Glutamatergic neuron (in vitro differentiated cells): ENCODE data around the gene FOXF2. TPM values are rescaled to one million over a fixed set of nuclear protein-coding genes. Genes with fewer than 3 reads are reported as not detected.

Experiments used
- DNase-seq: peaks from one replicate; pipeline ENCODE4 v3.0.0; 2022
- H3K27ac Mint-ChIP-seq: one replicate; pipeline ENCODE4 v1.8.0; 2020; ENCODE audit warnings: mild to moderate bottlenecking, mixed read lengths, inconsistent platforms; ENCODE audit not compliant: unreplicated experiment
- H3K27me3 Mint-ChIP-seq: one replicate; pipeline ENCODE4 v1.8.0; 2020; ENCODE audit warnings: mild to moderate bottlenecking, moderate library complexity, mixed read lengths, inconsistent platforms; ENCODE audit not compliant: unreplicated experiment
- H3K36me3 Mint-ChIP-seq: one replicate; pipeline ENCODE4 v1.8.0; 2020; ENCODE audit warnings: mild to moderate bottlenecking, mixed read lengths, inconsistent platforms; ENCODE audit not compliant: unreplicated experiment
- H3K4me1 Mint-ChIP-seq: one replicate; pipeline ENCODE4 v1.8.0; 2020; ENCODE audit warnings: mild to moderate bottlenecking, low read depth, mixed read lengths, inconsistent platforms; ENCODE audit not compliant: unreplicated experiment
- H3K4me3 Mint-ChIP-seq: one replicate; pipeline ENCODE4 v1.8.0; 2020; ENCODE audit warnings: mild to moderate bottlenecking, mixed read lengths, inconsistent platforms; ENCODE audit not compliant: unreplicated experiment
- H3K9me3 Mint-ChIP-seq: one replicate; pipeline ENCODE4 v1.8.0; 2020; ENCODE audit warnings: mild to moderate bottlenecking, moderate library complexity, mixed read lengths, inconsistent platforms; ENCODE audit not compliant: unreplicated experiment
- CTCF ChIP-seq: fragments of 200-600 bp; sonication (generic); IDR thresholded peaks from one replicate; pipeline ENCODE4 v1.5.0; 2021; ENCODE audit not compliant: partially characterized antibody, unreplicated experiment
- total RNA-seq: library from RNA; stranded (reverse); fragmentation: NEBNext Ultra II Directional; extraction: Animal tissue kit (Norgen Biotek cat#: 25700); gene quantifications from one replicate; pipeline ENCODE4 v1.2.1, GENCODE V29; 2021; ENCODE audit not compliant: unreplicated experiment

The FOXF2 gene
- total RNA-seq, 1 donor from 2014 or later, result 0.71 TPM

- peak; percentile 34 for DNase-seq
Observed at GRCh38 chr6:1379017-1379787, 10.2 kb upstream of the FOXF2 start.

GRCh38 chr6:1379788-1380147 is 9.6 kb upstream of the FOXF2 start:
- Mint-ChIP-seq H3K36me3 (no peaks in the 10 kb centered on the region), H3K27ac (no peak overlapping the region), H3K4me1 (peaks cover 2% of the 10 kb centered on the region), H3K4me3 (no peak overlapping the region), H3K27me3 (peaks cover 27% of the 10 kb centered on the region), H3K9me3 (peaks cover 13% of the 10 kb centered on the region)
- TF ChIP-seq CTCF, result no peak
- DNase-seq, result no peak

More at GRCh38 chr6:1379017-1379787, 10.2 kb upstream of the FOXF2 start:
- peaks cover 25% of the 10 kb centered on the region for H3K27me3 Mint-ChIP-seq
- peaks cover 13% of the 10 kb centered on the region for H3K9me3 Mint-ChIP-seq
- TF ChIP-seq CTCF, result peak; percentile 12
- peaks cover 2% of the 10 kb centered on the region for H3K4me1 Mint-ChIP-seq
- H3K27ac Mint-ChIP-seq, result no peak overlapping the region
- peaks cover 4% of the 10 kb centered on the region for H3K36me3 Mint-ChIP-seq
- no peak overlapping the region for H3K4me3 Mint-ChIP-seq

GRCh38 chr6:1380625-1381427 is 8.6 kb upstream of the FOXF2 start:
- Mint-ChIP-seq H3K27ac (no peak overlapping the region), H3K36me3 (no peaks in the 10 kb centered on the region), H3K4me1 (peaks cover 2% of the 10 kb centered on the region), H3K9me3 (peaks cover 13% of the 10 kb centered on the region), H3K4me3 (peak overlapping the region; percentile 56), H3K27me3 (peaks cover 24% of the 10 kb centered on the region)
- no peak for TF ChIP-seq CTCF
- DNase-seq, result no peak

GRCh38 chr6:1381481-1382330 is 7.7 kb upstream of the FOXF2 start:
- Mint-ChIP-seq H3K27me3 (peaks cover 22% of the 10 kb centered on the region), H3K4me3 (peak overlapping the region; percentile 59)

More at GRCh38 chr6:1381481-1382330, 7.7 kb upstream of the FOXF2 start:
- Mint-ChIP-seq H3K36me3 (no peaks in the 10 kb centered on the region), H3K4me1 (peaks cover 4% of the 10 kb centered on the region), H3K27ac (no peak overlapping the region), H3K9me3 (peaks cover 13% of the 10 kb centered on the region)
- peak; percentile 87 for DNase-seq
- peak; percentile 99 for TF ChIP-seq CTCF
